GM12878 (cell line): Measurements from ENCODE around the gene HUWE1. TPM values are rescaled to one million over a fixed set of nuclear protein-coding genes. Genes with fewer than 3 reads are reported as not detected.

Source experiments
- ATAC-seq: fragments of 200-7000 bp; cut with Tn5 transposase; 3 replicates; pipeline ENCODE4 v1.9.1; 2020; ENCODE audit warnings: mild to moderate bottlenecking, moderate library complexity
- BruUV-seq: library from RNA; stranded (reverse); fragments of 400-500 nt; replicated peaks from 2 replicates; lab custom pipeline; 2021; lab: Mats Ljungman, UMichigan
- CTCF ChIA-PET: fragments of 300-600 bp; sonication (Branson Sonifier 250); formaldehyde crosslinking; extraction: SDS; loops from one replicate; lab custom pipeline; 2021; ENCODE audit warnings: inconsistent platforms; lab: Yijun Ruan, JAX
- POLR2A ChIA-PET: fragments of 350-600 bp; formaldehyde crosslinking; extraction: SDS; loops from one replicate; lab custom pipeline; 2021; ENCODE audit warnings: inconsistent platforms; lab: Charles Lee
- RAD21 ChIA-PET: fragments of 300-600 bp; sonication (Branson Sonifier 250); formaldehyde crosslinking; loops from one replicate; lab custom pipeline; 2023; ENCODE audit warnings: antibody characterized with exemption; ENCODE audit not compliant: unreplicated experiment; lab: Charles Lee
- SMC1A ChIA-PET: fragments of 300-600 bp; sonication (Branson Sonifier 250); formaldehyde crosslinking; loops from one replicate; lab custom pipeline; 2023; ENCODE audit not compliant: unreplicated experiment, uncharacterized antibody; lab: Charles Lee
- DNase-seq: peaks from one replicate; pipeline ENCODE4 v3.0.0-alpha.2; 2011; ENCODE audit warnings: low read depth, low spot score
- FAIRE-seq: peaks from 3 replicates; lab custom pipeline; 2011; peaks lifted over from hg19 to GRCh38; lab: Jason Lieb, UNC
- H2AFZ ChIP-seq: 2 replicates; pipeline ENCODE4 v1.6.0; 2011; ENCODE audit warnings: low read depth, low read length, control low read depth; ENCODE audit not compliant: control insufficient read depth
- H3K27ac ChIP-seq: 2 replicates; pipeline ENCODE4 v1.5.1; 2011; ENCODE audit warnings: control low read depth; ENCODE audit not compliant: control insufficient read depth, insufficient read depth
- H3K27me3 ChIP-seq, 2 experiments: replicated peaks in 1 of 2; 2 replicates each; pipeline versions ENCODE4 v1.6.0 to v1.6.1; 2011; ENCODE audit warnings: low read length in 1 of 2; ENCODE audit not compliant: control insufficient read depth in 2 of 2, insufficient read depth in 2 of 2
- H3K36me3 ChIP-seq, 2 experiments: 2 replicates each; pipeline ENCODE4 v1.5.1; 2011; ENCODE audit warnings: low read length in 1 of 2; ENCODE audit not compliant: control insufficient read depth in 2 of 2, insufficient read depth in 2 of 2
- H3K4me1 ChIP-seq: 2 replicates; pipeline ENCODE4 v1.6.1; 2011; ENCODE audit warnings: mild to moderate bottlenecking, low read length, moderate library complexity, mixed read lengths; ENCODE audit not compliant: control insufficient read depth, insufficient read depth
- H3K4me2 ChIP-seq: 2 replicates; pipeline ENCODE4 v1.6.0; 2011; ENCODE audit warnings: control low read depth; ENCODE audit not compliant: control insufficient read depth, insufficient read depth
- H3K4me3 ChIP-seq: fragments of 200-600 bp; sonication (generic); 2 replicates; pipeline ENCODE4 v1.5.1; 2016
- H3K79me2 ChIP-seq: 2 replicates; pipeline ENCODE4 v1.6.0; 2011; ENCODE audit warnings: low read length; ENCODE audit not compliant: control insufficient read depth, insufficient read depth
- H3K9ac ChIP-seq: 2 replicates; pipeline ENCODE4 v1.8.0; 2011; ENCODE audit warnings: low read length, control low read depth, mixed read lengths; ENCODE audit not compliant: control insufficient read depth, insufficient read depth
- H3K9me3 ChIP-seq: replicated peaks from 3 replicates; pipeline ENCODE4 v1.5.1; 2011; ENCODE audit warnings: mild to moderate bottlenecking, low read length; ENCODE audit not compliant: control insufficient read depth, insufficient read depth
- H4K20me1 ChIP-seq: 2 replicates; pipeline ENCODE4 v1.6.0; 2011; ENCODE audit not compliant: control insufficient read depth, insufficient read depth
- CBFB ChIP-seq: IDR thresholded peaks from 2 replicates; pipeline ENCODE4 v1.6.1; 2016; ENCODE audit warnings: antibody characterized with exemption, low read depth
- CBX5 ChIP-seq: sonication (generic); IDR thresholded peaks from 2 replicates; pipeline ENCODE4 v1.6.1; 2016; ENCODE audit warnings: low read depth, moderate library complexity, mild to moderate bottlenecking, inconsistent platforms
- FOXM1 ChIP-seq: IDR thresholded peaks from 2 replicates; pipeline ENCODE4 v1.6.1; 2012; ENCODE audit warnings: low read depth, mild to moderate bottlenecking, inconsistent platforms, low read length, moderate library complexity
- IKZF2 ChIP-seq, 2 experiments: fragments of 450-650 bp; IDR thresholded peaks; 2 replicates each; pipeline ENCODE4 v1.6.1; 2017; ENCODE audit warnings: mild to moderate bottlenecking in 2 of 2, moderate library complexity in 2 of 2
- MEF2A ChIP-seq: IDR thresholded peaks from 2 replicates; pipeline ENCODE4 v1.6.1; 2011; ENCODE audit warnings: low read depth, mild to moderate bottlenecking, low read length, moderate library complexity; ENCODE audit not compliant: insufficient read depth
- PML ChIP-seq: IDR thresholded peaks from 2 replicates; pipeline ENCODE4 v1.6.1; 2012; ENCODE audit warnings: low read length, inconsistent platforms
- SRF ChIP-seq, 2 experiments: IDR thresholded peaks; 2 replicates each; pipeline ENCODE4 v1.6.1; 2011; ENCODE audit warnings: low read depth in 2 of 2, low read length in 2 of 2, mild to moderate bottlenecking in 1 of 2, moderate library complexity in 1 of 2
- TARDBP ChIP-seq: IDR thresholded peaks from 2 replicates; pipeline ENCODE4 v1.6.1; 2016; ENCODE audit warnings: borderline replicate concordance
- WGBS: methylation state at CpG from one replicate; pipeline ENCODE4 v1.1.6; 2016; ENCODE audit warnings: low lambda C conversion rate; ENCODE audit not compliant: insufficient replicate concordance, insufficient coverage; ENCODE audit errors: missing lambda C conversion rate; 5-methylcytosine and 5-hydroxymethylcytosine counted together
- in situ Hi-C: fragments of 300-500 bp; cut with MboI; formaldehyde crosslinking; loops from 9 replicates; pipeline ENCODE4 v1.14.3; 2018; ENCODE audit warnings: mixed read lengths
- intact Hi-C: fragments of 100-400 bp; cut with micrococcal nuclease; formaldehyde crosslinking; loops from one replicate; pipeline ENCODE4 v1.14.2; 2022; ENCODE audit not compliant: unreplicated experiment
- polyA plus RNA-seq, 11 experiments: library from polyadenylated mRNA; depleted of rRNA in 4 of 11; unstranded in 6 of 11; stranded (reverse) in 5 of 11; fragments of >200 nt; fragmentation: Nextera tagmentation in 4 of 11; fragmentation: Illumina TruSeq in 1 of 11; extraction: Ambion mirVana in 4 of 11; extraction: Trizol in 1 of 11; gene quantifications; 1 replicate in 1 of 11; 2 replicates in 10 of 11; pipeline versions ENCODE4 v1.2.1 to v1.2.3, GENCODE V29; 2011 to 2016; ENCODE audit warnings: inconsistent platforms in 2 of 11, missing spikeins in 2 of 11, low read depth in 1 of 11
- total RNA-seq, 4 experiments: library from RNA; depleted of rRNA in 3 of 4; stranded (reverse); fragments of >200 nt in 3 of 4; fragmentation: Illumina TruSeq in 1 of 4; extraction: Trizol in 1 of 4; gene quantifications; 2 replicates each; pipeline versions ENCODE4 v1.2.1 to v1.2.3, GENCODE V29; 2013 to 2021
- TF ChIP-seq, protein P1 (sequence below): fragments of 450-650 bp; IDR thresholded peaks from 2 replicates; pipeline ENCODE4 v1.6.1; 2014; ENCODE audit warnings: mild to moderate bottlenecking
- TF ChIP-seq, protein P2 (sequence below): fragments of 450-650 bp; formaldehyde crosslinking; IDR thresholded peaks from 2 replicates; pipeline ENCODE4 v1.4.0; 2022; ENCODE audit warnings: mild to moderate bottlenecking, moderate library complexity
- TF ChIP-seq, protein P3 (sequence below): fragments of 450-650 bp; IDR thresholded peaks from 2 replicates; pipeline ENCODE4 v1.6.1; 2017; ENCODE audit warnings: mild to moderate bottlenecking, moderate library complexity

Gene HUWE1
- total and polyA plus RNA-seq, 10 of the 15 experiments (the other 5 are each of a cell fraction or from before 2014, with no cell fraction given): 35.9 to 280 (median 100) TPM

DNA sequence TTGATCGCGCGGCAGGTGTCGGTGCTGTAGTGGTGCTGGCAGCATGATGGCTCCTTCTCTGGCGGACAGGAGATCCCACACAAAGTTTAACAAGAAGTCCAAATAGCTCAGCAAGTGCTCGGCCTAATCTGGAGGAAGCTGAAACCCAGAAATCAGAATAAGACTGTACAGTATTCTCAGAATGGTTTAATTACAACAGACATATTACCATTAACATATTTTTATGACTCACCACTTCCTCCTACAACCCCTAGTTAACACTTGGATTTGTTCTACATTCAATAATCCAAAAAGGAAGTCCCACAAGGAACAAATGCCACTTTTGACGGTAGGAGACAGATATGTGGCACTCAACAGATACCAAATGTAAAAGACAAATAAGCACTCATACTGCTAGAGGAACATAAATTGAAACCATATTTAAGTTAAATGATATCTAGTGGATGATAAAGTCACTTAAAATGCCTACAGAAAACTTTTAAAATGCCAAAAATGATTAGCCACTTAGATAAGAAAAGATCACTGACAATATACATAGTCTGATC is 91.2 kb downstream of the HUWE1 start:
- ChIA-PET SMC1A (no interaction called here), CTCF (no interaction called here), RAD21 (interaction anchor here (0.9 kb wide), 1 partner anchor 84 kb away, joined by 3 read pairs; no protein-coding TSS in a partner anchor), POLR2A (no interaction called here)
- H3K4me3 ChIP-seq: no peak overlapping the region
- TF ChIP-seq, protein P1, sequence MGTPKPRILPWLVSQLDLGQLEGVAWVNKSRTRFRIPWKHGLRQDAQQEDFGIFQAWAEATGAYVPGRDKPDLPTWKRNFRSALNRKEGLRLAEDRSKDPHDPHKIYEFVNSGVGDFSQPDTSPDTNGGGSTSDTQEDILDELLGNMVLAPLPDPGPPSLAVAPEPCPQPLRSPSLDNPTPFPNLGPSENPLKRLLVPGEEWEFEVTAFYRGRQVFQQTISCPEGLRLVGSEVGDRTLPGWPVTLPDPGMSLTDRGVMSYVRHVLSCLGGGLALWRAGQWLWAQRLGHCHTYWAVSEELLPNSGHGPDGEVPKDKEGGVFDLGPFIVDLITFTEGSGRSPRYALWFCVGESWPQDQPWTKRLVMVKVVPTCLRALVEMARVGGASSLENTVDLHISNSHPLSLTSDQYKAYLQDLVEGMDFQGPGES: no peak
- TF ChIP-seq, protein P2, sequence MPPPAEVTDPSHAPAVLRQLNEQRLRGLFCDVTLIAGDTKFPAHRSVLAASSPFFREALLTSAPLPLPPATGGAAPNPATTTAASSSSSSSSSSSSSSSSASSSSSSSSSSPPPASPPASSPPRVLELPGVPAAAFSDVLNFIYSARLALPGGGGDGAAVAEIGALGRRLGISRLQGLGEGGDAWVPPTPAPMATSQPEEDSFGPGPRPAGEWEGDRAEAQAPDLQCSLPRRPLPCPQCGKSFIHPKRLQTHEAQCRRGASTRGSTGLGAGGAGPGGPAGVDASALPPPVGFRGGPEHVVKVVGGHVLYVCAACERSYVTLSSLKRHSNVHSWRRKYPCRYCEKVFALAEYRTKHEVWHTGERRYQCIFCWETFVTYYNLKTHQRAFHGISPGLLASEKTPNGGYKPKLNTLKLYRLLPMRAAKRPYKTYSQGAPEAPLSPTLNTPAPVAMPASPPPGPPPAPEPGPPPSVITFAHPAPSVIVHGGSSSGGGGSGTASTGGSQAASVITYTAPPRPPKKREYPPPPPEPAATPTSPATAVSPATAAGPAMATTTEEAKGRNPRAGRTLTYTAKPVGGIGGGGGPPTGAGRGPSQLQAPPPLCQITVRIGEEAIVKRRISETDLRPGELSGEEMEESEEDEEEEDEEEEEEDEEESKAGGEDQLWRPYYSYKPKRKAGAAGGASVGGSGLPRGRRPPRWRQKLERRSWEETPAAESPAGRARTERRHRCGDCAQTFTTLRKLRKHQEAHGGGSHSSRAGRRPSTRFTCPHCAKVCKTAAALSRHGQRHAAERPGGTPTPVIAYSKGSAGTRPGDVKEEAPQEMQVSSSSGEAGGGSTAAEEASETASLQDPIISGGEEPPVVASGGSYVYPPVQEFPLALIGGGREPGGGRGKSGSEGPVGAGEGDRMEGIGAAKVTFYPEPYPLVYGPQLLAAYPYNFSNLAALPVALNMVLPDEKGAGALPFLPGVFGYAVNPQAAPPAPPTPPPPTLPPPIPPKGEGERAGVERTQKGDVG (CRISPR knock-in tag): no peak
- no peak for TF ChIP-seq FOXM1
- no peak for TF ChIP-seq IKZF2 (IDR thresholded peaks at IDR 0.05)
- TF ChIP-seq SRF (IDR thresholded peaks at IDR 0.05; ENCODE audit: low read depth in 2 of 2, low read length in 2 of 2): no peak
- no peak for TF ChIP-seq PML
- TF ChIP-seq MEF2A: no peak
- TF ChIP-seq, protein P3, sequence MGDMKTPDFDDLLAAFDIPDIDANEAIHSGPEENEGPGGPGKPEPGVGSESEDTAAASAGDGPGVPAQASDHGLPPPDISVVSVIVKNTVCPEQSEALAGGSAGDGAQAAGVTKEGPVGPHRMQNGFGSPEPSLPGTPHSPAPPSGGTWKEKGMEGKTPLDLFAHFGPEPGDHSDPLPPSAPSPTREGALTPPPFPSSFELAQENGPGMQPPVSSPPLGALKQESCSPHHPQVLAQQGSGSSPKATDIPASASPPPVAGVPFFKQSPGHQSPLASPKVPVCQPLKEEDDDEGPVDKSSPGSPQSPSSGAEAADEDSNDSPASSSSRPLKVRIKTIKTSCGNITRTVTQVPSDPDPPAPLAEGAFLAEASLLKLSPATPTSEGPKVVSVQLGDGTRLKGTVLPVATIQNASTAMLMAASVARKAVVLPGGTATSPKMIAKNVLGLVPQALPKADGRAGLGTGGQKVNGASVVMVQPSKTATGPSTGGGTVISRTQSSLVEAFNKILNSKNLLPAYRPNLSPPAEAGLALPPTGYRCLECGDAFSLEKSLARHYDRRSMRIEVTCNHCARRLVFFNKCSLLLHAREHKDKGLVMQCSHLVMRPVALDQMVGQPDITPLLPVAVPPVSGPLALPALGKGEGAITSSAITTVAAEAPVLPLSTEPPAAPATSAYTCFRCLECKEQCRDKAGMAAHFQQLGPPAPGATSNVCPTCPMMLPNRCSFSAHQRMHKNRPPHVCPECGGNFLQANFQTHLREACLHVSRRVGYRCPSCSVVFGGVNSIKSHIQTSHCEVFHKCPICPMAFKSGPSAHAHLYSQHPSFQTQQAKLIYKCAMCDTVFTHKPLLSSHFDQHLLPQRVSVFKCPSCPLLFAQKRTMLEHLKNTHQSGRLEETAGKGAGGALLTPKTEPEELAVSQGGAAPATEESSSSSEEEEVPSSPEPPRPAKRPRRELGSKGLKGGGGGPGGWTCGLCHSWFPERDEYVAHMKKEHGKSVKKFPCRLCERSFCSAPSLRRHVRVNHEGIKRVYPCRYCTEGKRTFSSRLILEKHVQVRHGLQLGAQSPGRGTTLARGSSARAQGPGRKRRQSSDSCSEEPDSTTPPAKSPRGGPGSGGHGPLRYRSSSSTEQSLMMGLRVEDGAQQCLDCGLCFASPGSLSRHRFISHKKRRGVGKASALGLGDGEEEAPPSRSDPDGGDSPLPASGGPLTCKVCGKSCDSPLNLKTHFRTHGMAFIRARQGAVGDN: no peak
- TF ChIP-seq CBFB: no peak
- no peak for TF ChIP-seq TARDBP
- no peak for TF ChIP-seq CBX5
- intact Hi-C loops: no loop called here
- no TSS peak for BruUV-seq
- H3K9ac ChIP-seq: no peak overlapping the region
- peaks cover 6 to 8% of the 10 kb centered on the region in 2 experiments for H3K36me3 ChIP-seq
- no peak for FAIRE-seq
- H2AFZ ChIP-seq: no peak overlapping the region
- no peak overlapping the region for H3K27ac ChIP-seq
- H3K4me1 ChIP-seq: peaks cover 8% of the 10 kb centered on the region
- H3K9me3 ChIP-seq: no peaks in the 10 kb centered on the region
- H4K20me1 ChIP-seq: no peaks in the 10 kb centered on the region
- no peaks in the 10 kb centered on the region; the same call in 1 of the 2 replicates for H3K79me2 ChIP-seq
- no peak for ATAC-seq
- in situ Hi-C loops: no loop called here
- DNase-seq: no peak
- no peaks in the 10 kb centered on the region for H3K27me3 ChIP-seq
- H3K4me2 ChIP-seq: no peak overlapping the region
- WGBS: 83% methylated on average over 7 of the region's 7 CpGs
